Ecto neural progenitor cell (in vitro differentiated cells): ENCODE results near the gene DENND1A.

Experiments used
- DNase-seq: peaks from one replicate; pipeline ENCODE4 v3.0.0-alpha.2; 2018; ENCODE audit warnings: low spot score

The DENND1A gene

DNA sequence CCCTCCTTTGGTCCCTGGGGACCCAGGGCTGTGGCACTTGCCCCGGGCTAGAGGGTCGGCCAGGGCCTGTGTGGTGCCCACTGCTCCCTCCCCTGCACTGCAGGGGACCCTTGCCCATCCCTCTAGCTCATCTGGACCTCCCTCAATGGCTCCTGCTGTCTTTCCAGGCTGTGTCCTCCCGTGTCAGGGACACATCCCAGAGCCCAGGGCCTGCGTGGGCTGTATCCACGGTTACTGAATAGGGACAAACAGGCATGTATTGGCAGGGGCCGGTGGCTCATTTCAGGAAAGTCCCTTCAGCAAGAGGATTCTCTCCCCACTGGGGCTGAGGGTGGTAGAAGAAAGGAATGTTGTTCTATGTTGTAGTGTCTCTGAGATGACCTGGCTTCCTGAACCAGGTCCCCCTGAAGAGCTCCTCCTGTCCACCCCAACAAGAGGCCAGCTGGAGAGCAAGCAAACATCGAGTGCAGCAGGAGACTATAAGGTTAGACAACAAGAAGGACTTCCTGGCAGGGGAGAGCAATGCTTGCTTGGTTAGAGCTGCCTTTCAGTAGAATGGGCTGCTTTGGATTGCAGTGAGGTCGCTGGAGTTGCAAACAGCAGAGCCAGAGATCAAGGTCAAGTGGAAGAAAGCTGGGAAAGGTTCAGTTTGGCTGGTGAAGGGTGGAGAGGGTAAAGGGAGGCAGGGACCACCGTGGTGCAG is 575.0 kb downstream of the DENND1A start:
- DNase-seq: peak; percentile 65

- peak; percentile 91 for DNase-seq
These were observed 575.8 kb downstream of the DENND1A start for GRCh38 chr9:123353984-123354591.

GRCh38 chr9:123353041-123353440 is 576.9 kb downstream of the DENND1A start:
- no peak for DNase-seq

DNA sequence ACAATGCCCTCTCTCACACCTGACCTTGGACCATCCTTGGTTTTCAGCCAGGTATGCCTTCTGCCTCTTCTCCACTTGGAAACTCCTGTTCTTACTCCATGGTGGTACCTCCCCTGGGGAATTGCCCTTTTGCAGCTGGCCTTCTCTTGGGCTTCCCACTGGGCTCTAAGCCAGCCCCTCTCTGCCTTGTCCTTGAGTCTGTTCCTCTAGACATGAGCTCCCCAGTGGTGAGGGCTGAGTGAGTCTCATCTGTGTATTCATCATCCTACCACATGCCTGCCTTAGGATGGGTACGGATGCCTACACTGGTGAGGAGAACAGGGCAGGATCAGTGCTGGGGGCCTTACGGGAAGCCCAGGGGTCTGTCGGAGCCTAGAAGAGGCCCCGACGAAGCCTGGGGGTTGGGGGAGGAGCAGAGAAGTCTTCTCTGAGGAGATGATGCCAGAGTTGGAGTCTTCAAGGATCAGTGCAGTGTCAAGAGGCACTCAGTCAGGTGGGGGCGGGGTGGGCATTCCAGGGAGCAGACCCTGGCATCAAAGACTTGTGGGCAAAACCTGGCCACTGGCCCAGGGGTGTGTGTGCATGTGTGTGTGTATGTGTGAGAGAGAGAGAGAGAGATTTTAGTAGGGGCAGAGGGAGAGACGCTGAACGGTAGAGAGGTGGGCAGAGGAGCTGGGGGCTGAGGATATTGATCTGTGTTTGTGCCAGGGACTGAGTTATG is 579.2 kb downstream of the DENND1A start:
- no peak for DNase-seq

GRCh38 chr9:123349691-123350480 is 580.0 kb downstream of the DENND1A start:
- peak; percentile 84 for DNase-seq

GRCh38 chr9:123349033-123349432 is 580.9 kb downstream of the DENND1A start:
- no peak for DNase-seq

GRCh38 chr9:123348317-123348992 is 581.5 kb downstream of the DENND1A start:
- DNase-seq: no peak

DNA sequence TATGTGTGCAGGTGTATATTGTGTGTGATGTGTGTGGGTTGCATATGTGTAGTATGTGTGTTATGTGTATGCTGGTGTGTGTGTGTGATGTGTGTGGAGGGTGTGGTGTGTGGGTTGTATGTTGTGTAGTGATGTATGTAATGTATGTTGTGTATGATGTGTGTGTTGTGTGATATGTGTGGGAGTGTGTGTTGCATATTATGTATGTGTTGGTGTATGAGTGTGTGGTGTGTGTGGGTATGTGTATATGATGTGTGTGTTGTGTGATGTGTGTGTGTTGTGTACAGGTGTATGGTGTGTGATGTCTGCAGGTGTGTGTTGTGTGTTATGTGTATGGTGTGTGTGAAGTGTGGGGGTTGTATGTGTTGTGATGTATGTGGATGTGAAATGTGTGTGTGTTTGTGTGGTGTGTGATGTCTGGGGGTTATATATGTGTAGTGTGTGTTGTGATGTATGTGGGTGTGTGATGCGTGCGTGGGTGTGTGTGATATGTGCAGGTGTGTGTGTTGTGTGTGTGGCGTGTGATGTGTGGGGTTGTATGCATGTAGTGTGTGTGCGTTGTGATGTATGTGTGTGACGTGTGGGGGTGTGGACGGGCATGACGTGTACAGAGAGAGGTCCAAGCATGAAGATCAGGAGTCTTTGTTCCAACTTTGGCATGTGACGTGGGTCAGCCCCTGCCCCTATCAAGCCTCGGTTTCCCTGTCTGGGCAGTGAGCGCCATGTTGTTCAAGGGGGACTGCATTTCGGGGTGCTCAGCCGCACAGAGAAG is 582.5 kb downstream of the DENND1A start:
- no peak for DNase-seq

DNA sequence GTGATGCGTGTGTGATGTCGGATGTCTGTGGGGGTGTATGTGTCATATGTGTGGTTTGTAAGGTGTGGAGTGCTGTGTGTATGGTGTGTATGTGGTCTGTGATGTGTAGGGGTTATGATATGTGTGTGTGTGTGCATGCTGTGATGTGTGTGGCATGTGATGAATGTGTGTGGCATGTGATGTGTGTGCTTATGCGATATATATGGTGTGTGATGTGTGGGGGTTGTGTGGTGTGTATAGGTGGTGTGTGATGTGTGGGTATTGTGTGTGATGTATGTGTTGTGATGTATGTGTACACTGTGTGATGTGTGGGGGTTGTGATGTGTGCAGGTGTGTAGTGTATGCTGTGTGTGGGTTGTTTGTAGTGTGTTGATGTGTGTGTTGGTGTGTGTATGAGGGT is 583.1 kb downstream of the DENND1A start:
- DNase-seq: no peak

DNA sequence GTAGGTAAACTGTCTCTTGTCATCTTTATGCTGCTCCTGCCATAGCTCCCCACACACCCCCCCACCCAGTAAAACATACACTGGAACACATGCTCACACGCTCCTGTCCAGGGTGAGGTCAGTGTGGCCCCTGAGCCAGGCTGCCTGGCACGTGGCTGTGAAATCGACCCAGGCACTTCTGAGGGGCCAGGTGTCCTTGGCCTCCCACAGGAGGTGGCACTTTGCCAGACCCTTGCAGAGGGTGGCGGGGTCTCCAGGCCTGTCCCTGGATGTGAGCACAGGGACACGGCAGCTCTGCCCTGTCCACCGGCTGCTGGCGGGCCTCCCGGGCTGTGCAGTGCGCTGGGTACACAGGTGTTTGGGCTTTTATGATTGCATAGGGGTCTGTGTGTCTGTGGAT is 583.9 kb downstream of the DENND1A start:
- DNase-seq: no peak

DNA sequence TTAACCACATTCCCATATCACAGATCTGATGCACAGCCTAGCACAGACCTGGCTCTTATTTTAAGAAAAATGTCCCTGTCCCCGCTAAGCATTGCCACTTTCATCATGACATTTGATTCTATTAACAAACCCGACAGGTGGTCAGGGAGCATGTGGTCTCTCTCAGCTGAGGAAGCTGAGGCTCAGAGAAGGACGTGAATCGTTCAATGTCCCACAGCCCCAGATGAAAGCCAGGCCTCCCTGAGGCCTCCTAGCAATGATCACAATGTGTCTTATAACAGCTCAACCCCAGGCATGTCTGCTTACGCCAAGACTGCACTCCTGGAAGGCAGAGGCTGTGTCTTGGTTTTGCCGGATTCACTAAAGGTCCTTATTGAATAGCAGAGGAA is 584.4 kb downstream of the DENND1A start:
- DNase-seq: no peak

DNA sequence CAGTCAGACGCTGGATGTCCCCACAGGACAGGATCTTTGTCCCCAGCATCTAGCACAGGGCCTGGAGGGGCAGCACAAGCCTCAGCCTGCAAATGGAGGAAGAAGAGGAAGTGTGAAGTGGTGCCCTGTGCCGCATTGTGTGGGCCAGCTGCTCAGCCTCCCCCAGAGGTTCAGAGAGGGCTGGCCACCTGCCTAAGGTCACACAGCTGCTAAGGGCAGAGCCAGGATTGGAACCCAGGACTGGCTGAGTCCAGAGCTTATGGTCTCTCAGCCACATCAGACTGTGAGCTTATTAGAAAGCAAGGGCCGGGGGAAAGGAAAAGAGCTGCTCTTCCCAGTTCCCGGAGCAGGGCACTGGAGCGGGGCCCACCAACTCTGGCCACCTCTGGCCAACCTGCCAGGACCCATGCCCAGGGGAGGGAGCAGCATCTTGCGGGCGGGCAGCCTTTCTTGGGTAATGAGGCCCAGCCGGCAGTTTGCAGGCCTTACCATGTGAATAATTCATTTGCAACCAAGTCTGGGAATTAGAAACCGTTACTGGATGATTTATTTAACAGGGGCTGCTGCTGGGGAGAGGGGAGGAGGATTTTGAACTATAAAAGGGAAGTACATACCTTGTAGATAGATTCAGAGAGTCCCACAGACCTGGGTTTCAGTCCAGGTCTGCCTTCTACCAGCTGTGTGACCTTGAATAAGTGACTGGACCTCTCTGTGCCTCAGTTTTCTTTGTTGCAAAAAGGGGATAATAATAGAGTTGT is 585.6 kb downstream of the DENND1A start:
- no peak for DNase-seq

- DNase-seq: no peak
These were observed 586.3 kb downstream of the DENND1A start for GRCh38 chr9:123343443-123344191.

DNA sequence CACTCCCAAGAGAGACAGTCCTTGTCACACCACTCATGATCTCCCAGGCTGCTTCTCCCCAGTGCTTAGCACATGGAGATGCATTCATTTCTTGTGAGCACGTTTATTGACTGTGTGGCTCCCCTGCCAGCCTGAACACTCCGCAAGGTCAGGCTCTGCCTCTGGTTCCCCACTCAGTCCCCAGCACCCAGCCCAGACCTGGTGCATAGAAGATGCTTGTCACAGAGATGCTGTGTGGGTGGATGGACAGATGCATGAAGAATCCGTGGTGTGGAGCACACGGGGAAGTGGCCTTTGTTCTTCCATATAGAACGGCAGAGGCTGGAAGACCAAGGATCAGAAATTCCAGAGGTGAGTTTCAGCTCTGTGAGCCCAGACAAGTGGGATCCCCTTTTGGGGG is 587.7 kb downstream of the DENND1A start:
- no peak for DNase-seq

- DNase-seq: no peak
These were observed 588.1 kb downstream of the DENND1A start for GRCh38 chr9:123341816-123342215.

GRCh38 chr9:123339666-123340510 is 590.0 kb downstream of the DENND1A start:
- DNase-seq: no peak

GRCh38 chr9:123338710-123339665 is 590.9 kb downstream of the DENND1A start:
- DNase-seq: no peak

GRCh38 chr9:123337971-123338370 is 592.0 kb downstream of the DENND1A start:
- no peak for DNase-seq
